ENCODE data around the gene CXXC5.

The CXXC5 gene

GRCh38 chr5:139633295-139634027 lies 14.7 kb upstream of the CXXC5 start:
- Histone ChIP-seq H3K9ac (ENCODE audit: low read depth, low read length) (no peak overlapping the region), H3K9me3 (ENCODE audit: control insufficient read depth, insufficient read depth, low read length) (no peaks in the 10 kb centered on the region), H3K27me3 (ENCODE audit: control insufficient read depth, insufficient read depth, low read length) (no peaks in the 10 kb centered on the region), H3K36me3 (ENCODE audit: control insufficient read depth, insufficient read depth, low read length) (no peaks in the 10 kb centered on the region), H3K4me1 (ENCODE audit: control insufficient read depth, insufficient read depth, low read length) (peaks cover 24% of the 10 kb centered on the region), H3K4me3 (ENCODE audit: low read depth, low read length) (no peak overlapping the region)

- Histone ChIP-seq H3K27me3 (ENCODE audit: control insufficient read depth, insufficient read depth, low read length) (no peaks in the 10 kb centered on the region), H3K9me3 (ENCODE audit: control insufficient read depth, insufficient read depth, low read length) (no peaks in the 10 kb centered on the region), H3K36me3 (ENCODE audit: control insufficient read depth, insufficient read depth, low read length) (no peaks in the 10 kb centered on the region), H3K4me1 (ENCODE audit: control insufficient read depth, insufficient read depth, low read length) (peaks cover 29% of the 10 kb centered on the region), H3K9ac (ENCODE audit: low read depth, low read length) (no peak overlapping the region), H3K4me3 (ENCODE audit: low read depth, low read length) (no peak overlapping the region)
Observed at GRCh38 chr5:139634028-139634325, 14.2 kb upstream of the CXXC5 start.

- no peaks in the 10 kb centered on the region for H3K36me3 ChIP-seq (ENCODE audit: control insufficient read depth, insufficient read depth, low read length)
- H3K9me3 ChIP-seq (ENCODE audit: control insufficient read depth, insufficient read depth, low read length) = no peaks in the 10 kb centered on the region
- no peak overlapping the region for H3K9ac ChIP-seq (ENCODE audit: low read depth, low read length)
- no peaks in the 10 kb centered on the region for H3K27me3 ChIP-seq (ENCODE audit: control insufficient read depth, insufficient read depth, low read length)
- no peak overlapping the region for H3K4me3 ChIP-seq (ENCODE audit: low read depth, low read length)
- peaks cover 34% of the 10 kb centered on the region for H3K4me1 ChIP-seq (ENCODE audit: control insufficient read depth, insufficient read depth, low read length)
Observed at GRCh38 chr5:139634541-139634940, 13.6 kb upstream of the CXXC5 start.

- Histone ChIP-seq H3K9ac (ENCODE audit: low read depth, low read length) (no peak overlapping the region), H3K27me3 (ENCODE audit: control insufficient read depth, insufficient read depth, low read length) (no peaks in the 10 kb centered on the region), H3K4me1 (ENCODE audit: control insufficient read depth, insufficient read depth, low read length) (peaks cover 34% of the 10 kb centered on the region)
Observed at GRCh38 chr5:139635191-139635590, 13.0 kb upstream of the CXXC5 start.

GRCh38 chr5:139635606-139636206 lies 12.4 kb upstream of the CXXC5 start:
- Histone ChIP-seq H3K9me3 (ENCODE audit: control insufficient read depth, insufficient read depth, low read length) (no peaks in the 10 kb centered on the region), H3K9ac (ENCODE audit: low read depth, low read length) (no peak overlapping the region), H3K4me3 (ENCODE audit: low read depth, low read length) (no peak overlapping the region), H3K27me3 (ENCODE audit: control insufficient read depth, insufficient read depth, low read length) (no peaks in the 10 kb centered on the region), H3K36me3 (ENCODE audit: control insufficient read depth, insufficient read depth, low read length) (no peaks in the 10 kb centered on the region), H3K4me1 (ENCODE audit: control insufficient read depth, insufficient read depth, low read length) (peaks cover 36% of the 10 kb centered on the region)

More at GRCh38 chr5:139635191-139635590, 13.0 kb upstream of the CXXC5 start:
- Histone ChIP-seq H3K9me3 (ENCODE audit: control insufficient read depth, insufficient read depth, low read length) (no peaks in the 10 kb centered on the region), H3K4me3 (ENCODE audit: low read depth, low read length) (no peak overlapping the region), H3K36me3 (ENCODE audit: control insufficient read depth, insufficient read depth, low read length) (no peaks in the 10 kb centered on the region)

- Histone ChIP-seq H3K9me3 (ENCODE audit: control insufficient read depth, insufficient read depth, low read length) (no peaks in the 10 kb centered on the region), H3K4me3 (ENCODE audit: low read depth, low read length) (no peak overlapping the region), H3K36me3 (ENCODE audit: control insufficient read depth, insufficient read depth, low read length) (no peaks in the 10 kb centered on the region), H3K4me1 (ENCODE audit: control insufficient read depth, insufficient read depth, low read length) (peaks cover 41% of the 10 kb centered on the region), H3K27me3 (ENCODE audit: control insufficient read depth, insufficient read depth, low read length) (peaks cover under 1% of the 10 kb centered on the region), H3K9ac (ENCODE audit: low read depth, low read length) (no peak overlapping the region)
Observed at GRCh38 chr5:139636207-139636792, 11.8 kb upstream of the CXXC5 start.

GRCh38 chr5:139636975-139637408 lies 11.2 kb upstream of the CXXC5 start:
- no peaks in the 10 kb centered on the region for H3K36me3 ChIP-seq (ENCODE audit: control insufficient read depth, insufficient read depth, low read length)
- peaks cover 3% of the 10 kb centered on the region for H3K27me3 ChIP-seq (ENCODE audit: control insufficient read depth, insufficient read depth, low read length)
- H3K9me3 ChIP-seq (ENCODE audit: control insufficient read depth, insufficient read depth, low read length) = no peaks in the 10 kb centered on the region
- no peak overlapping the region for H3K9ac ChIP-seq (ENCODE audit: low read depth, low read length)
- peak overlapping the region; percentile 42 for H3K4me3 ChIP-seq (ENCODE audit: low read depth, low read length)
- H3K4me1 ChIP-seq (ENCODE audit: control insufficient read depth, insufficient read depth, low read length) = peaks cover 47% of the 10 kb centered on the region

GRCh38 chr5:139637438-139638089 lies 10.6 kb upstream of the CXXC5 start:
- Histone ChIP-seq H3K4me3 (ENCODE audit: low read depth, low read length) (peak overlapping the region; percentile 37), H3K27me3 (ENCODE audit: control insufficient read depth, insufficient read depth, low read length) (peaks cover 3% of the 10 kb centered on the region), H3K9ac (ENCODE audit: low read depth, low read length) (peak overlapping the region; percentile 65), H3K9me3 (ENCODE audit: control insufficient read depth, insufficient read depth, low read length) (no peaks in the 10 kb centered on the region), H3K36me3 (ENCODE audit: control insufficient read depth, insufficient read depth, low read length) (no peaks in the 10 kb centered on the region), H3K4me1 (ENCODE audit: control insufficient read depth, insufficient read depth, low read length) (peaks cover 48% of the 10 kb centered on the region)

GRCh38 chr5:139638090-139638735 lies 9.9 kb upstream of the CXXC5 start:
- peaks cover 52% of the 10 kb centered on the region for H3K4me1 ChIP-seq (ENCODE audit: control insufficient read depth, insufficient read depth, low read length)
- peak overlapping the region; percentile 65 for H3K9ac ChIP-seq (ENCODE audit: low read depth, low read length)
- no peaks in the 10 kb centered on the region for H3K9me3 ChIP-seq (ENCODE audit: control insufficient read depth, insufficient read depth, low read length)
- H3K4me3 ChIP-seq (ENCODE audit: low read depth, low read length) = peak overlapping the region; percentile 37
- H3K36me3 ChIP-seq (ENCODE audit: control insufficient read depth, insufficient read depth, low read length) = no peaks in the 10 kb centered on the region
- H3K27me3 ChIP-seq (ENCODE audit: control insufficient read depth, insufficient read depth, low read length) = peaks cover 3% of the 10 kb centered on the region

- peaks cover 3% of the 10 kb centered on the region for H3K27me3 ChIP-seq (ENCODE audit: control insufficient read depth, insufficient read depth, low read length)
- H3K9me3 ChIP-seq (ENCODE audit: control insufficient read depth, insufficient read depth, low read length) = no peaks in the 10 kb centered on the region
- H3K4me3 ChIP-seq (ENCODE audit: low read depth, low read length) = no peak overlapping the region
- H3K4me1 ChIP-seq (ENCODE audit: control insufficient read depth, insufficient read depth, low read length) = peaks cover 54% of the 10 kb centered on the region
- peak overlapping the region; percentile 65 for H3K9ac ChIP-seq (ENCODE audit: low read depth, low read length)
- no peaks in the 10 kb centered on the region for H3K36me3 ChIP-seq (ENCODE audit: control insufficient read depth, insufficient read depth, low read length)
Observed at GRCh38 chr5:139638736-139639618, 9.2 kb upstream of the CXXC5 start.
